HFFc6 (cell line): ENCODE data around the gene PPRC1. TPM values are rescaled to one million over a fixed set of nuclear protein-coding genes. Genes with fewer than 3 reads are reported as not detected.

Experiments
- DNase-seq: peaks from one replicate; pipeline ENCODE4 v3.0.0-alpha.2; 2018
- H3K27ac Mint-ChIP-seq: 2 replicates; pipeline ENCODE4 v1.8.0; 2020; ENCODE audit warnings: mild to moderate bottlenecking, mixed read lengths
- H3K27me3 Mint-ChIP-seq: 2 replicates; pipeline ENCODE4 v1.8.0; 2021; ENCODE audit warnings: mild to moderate bottlenecking, moderate library complexity, mixed read lengths; ENCODE audit not compliant: insufficient read depth
- H3K36me3 Mint-ChIP-seq: 2 replicates; pipeline ENCODE4 v1.8.0; 2021; ENCODE audit warnings: low read depth, mixed read lengths
- H3K4me1 Mint-ChIP-seq: 2 replicates; pipeline ENCODE4 v1.8.0; 2020; ENCODE audit warnings: low read depth, mixed read lengths
- H3K4me3 Mint-ChIP-seq: 2 replicates; pipeline ENCODE4 v1.8.0; 2020; ENCODE audit warnings: mild to moderate bottlenecking, moderate library complexity, mixed read lengths
- H3K9me3 Mint-ChIP-seq: 2 replicates; pipeline ENCODE4 v1.8.0; 2020; ENCODE audit warnings: mild to moderate bottlenecking, mixed read lengths
- total RNA-seq, 6 experiments: library from RNA; stranded (reverse); fragmentation: NEBNext Ultra II Directional; extraction: Animal tissue kit (Norgen Biotek cat#: 25700); gene quantifications; 2 replicates in 1 of 6; 3 replicates in 5 of 6; pipeline ENCODE4 v1.2.3, GENCODE V29; 2021
- TF ChIP-seq, protein P1 (sequence below): fragments of 200-600 bp; sonication (generic); IDR thresholded peaks from 2 replicates; pipeline ENCODE4 v1.5.0; 2021; ENCODE audit warnings: antibody characterized with exemption, mild to moderate bottlenecking

The PPRC1 gene
- total RNA-seq, 6 experiments from 2014 or later = 49.4 to 56.6 (median 53.8) TPM

DNA sequence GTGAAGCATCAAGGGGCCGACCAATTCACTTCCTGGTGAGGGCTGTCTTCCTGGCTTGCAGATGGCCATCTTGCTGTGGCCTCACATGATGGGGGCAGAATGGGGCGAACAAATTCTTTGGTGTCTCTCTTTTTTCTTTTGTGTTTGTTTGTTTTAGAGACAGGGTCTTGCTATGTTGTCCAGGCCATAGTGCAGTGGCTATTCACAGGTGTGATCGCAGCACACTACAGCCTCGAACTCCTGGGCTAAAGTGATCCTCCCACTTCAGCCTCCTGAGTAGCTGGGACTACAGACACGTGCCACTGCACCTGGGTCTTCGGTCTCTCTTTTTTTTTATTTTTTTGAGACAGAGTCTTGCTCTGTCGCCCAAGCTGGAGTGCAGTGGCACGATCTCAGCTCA lies 39.4 kb downstream of the PPRC1 start:
- peaks cover 3% of the 10 kb centered on the region for H3K27me3 Mint-ChIP-seq
- no peak for DNase-seq
- no peaks in the 10 kb centered on the region for H3K9me3 Mint-ChIP-seq
- no peak overlapping the region for H3K4me3 Mint-ChIP-seq
- H3K4me1 Mint-ChIP-seq = peaks cover 23% of the 10 kb centered on the region
- H3K27ac Mint-ChIP-seq = no peak overlapping the region
- no peaks in the 10 kb centered on the region for H3K36me3 Mint-ChIP-seq
- TF ChIP-seq, protein P1, sequence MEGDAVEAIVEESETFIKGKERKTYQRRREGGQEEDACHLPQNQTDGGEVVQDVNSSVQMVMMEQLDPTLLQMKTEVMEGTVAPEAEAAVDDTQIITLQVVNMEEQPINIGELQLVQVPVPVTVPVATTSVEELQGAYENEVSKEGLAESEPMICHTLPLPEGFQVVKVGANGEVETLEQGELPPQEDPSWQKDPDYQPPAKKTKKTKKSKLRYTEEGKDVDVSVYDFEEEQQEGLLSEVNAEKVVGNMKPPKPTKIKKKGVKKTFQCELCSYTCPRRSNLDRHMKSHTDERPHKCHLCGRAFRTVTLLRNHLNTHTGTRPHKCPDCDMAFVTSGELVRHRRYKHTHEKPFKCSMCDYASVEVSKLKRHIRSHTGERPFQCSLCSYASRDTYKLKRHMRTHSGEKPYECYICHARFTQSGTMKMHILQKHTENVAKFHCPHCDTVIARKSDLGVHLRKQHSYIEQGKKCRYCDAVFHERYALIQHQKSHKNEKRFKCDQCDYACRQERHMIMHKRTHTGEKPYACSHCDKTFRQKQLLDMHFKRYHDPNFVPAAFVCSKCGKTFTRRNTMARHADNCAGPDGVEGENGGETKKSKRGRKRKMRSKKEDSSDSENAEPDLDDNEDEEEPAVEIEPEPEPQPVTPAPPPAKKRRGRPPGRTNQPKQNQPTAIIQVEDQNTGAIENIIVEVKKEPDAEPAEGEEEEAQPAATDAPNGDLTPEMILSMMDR = no peak

DNA sequence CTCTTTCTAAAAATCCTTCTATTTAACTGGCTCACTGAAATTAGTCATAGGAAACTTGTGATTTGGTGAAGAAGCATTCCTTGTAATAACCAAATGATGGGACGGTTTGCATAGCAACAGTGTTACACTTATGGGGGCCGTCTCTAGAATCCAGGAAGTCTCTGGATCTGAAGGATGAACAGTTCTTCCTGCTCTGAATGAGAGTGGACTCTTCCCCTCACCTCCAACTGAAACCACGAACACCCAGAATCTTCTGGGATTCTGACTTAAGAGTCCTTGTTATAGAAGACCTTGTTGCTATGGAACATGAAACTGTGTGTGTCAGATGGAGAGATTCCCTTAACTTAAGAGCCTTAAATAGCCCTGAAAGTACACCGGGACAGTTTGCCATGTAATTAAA lies 42.6 kb downstream of the PPRC1 start:
- peaks cover 17% of the 10 kb centered on the region for H3K4me1 Mint-ChIP-seq
- TF ChIP-seq, protein P1 = no peak
- DNase-seq = peak; percentile 71
- no peaks in the 10 kb centered on the region for H3K36me3 Mint-ChIP-seq
- peaks cover 7% of the 10 kb centered on the region for H3K27me3 Mint-ChIP-seq
- H3K4me3 Mint-ChIP-seq = peak overlapping the region; percentile 50
- H3K9me3 Mint-ChIP-seq = no peaks in the 10 kb centered on the region
- H3K27ac Mint-ChIP-seq = peak overlapping the region; percentile 97

DNA sequence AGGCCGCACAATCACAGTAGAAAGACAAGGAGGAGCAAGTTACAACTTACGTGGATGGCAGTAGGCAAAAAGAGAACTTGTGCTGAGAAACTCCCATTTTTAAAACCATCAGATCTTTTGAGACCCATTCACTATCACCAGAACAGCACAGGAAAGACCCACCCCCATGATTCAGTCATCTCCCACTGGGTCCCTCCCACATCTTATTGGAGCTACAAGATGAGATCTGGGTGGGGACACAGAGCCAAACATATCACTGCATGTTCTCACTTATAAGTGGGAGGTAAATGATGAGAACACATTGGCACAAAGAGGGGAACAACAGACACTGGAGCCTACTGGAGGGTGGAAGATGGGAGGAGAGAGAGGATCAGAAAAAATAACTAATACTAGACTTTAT lies 51.8 kb downstream of the PPRC1 start:
- no peaks in the 10 kb centered on the region for H3K4me1 Mint-ChIP-seq
- peaks cover 9% of the 10 kb centered on the region for H3K27me3 Mint-ChIP-seq
- DNase-seq = no peak
- peaks cover 19% of the 10 kb centered on the region for H3K9me3 Mint-ChIP-seq
- TF ChIP-seq, protein P1 = no peak
- H3K27ac Mint-ChIP-seq = no peak overlapping the region
- no peak overlapping the region for H3K4me3 Mint-ChIP-seq
- peaks cover 13% of the 10 kb centered on the region; the same call in 1 of the 2 replicates for H3K36me3 Mint-ChIP-seq

GRCh38 chr10:102185272-102185671 lies 52.4 kb downstream of the PPRC1 start:
- no peak for DNase-seq

DNA sequence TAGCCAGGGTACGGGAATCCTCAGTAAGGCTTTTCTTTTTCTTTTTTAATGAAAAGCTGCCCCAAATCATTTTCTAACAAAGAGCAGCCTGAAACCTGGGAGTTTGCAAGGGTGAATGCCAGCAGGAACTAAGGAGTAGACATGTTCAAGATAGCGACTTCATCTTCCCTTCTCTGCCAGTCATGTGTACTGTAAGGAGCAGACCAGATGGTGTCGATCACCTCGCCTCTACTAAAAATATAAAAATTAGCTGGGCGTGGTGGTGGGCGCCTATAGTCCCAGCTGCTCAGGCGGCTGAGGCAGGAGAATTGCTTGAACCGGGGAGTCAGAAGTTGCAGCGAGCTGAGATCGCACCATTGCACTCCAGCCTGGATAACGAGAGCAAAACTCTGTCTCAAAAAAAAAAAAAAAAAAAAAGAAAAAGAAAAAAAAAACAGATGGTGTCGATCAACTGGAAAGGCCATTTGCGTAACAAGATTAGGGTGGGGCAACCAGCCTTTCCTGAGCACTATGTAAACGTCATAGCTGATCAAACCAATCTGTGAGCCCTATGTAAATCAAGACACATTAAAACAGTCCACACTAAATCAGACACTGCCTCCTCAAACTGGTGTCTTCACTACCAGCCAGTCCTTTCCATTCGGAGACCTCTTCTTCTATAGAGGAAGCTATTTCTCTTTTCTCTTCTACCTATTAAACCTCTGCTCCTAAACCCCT lies 53.1 kb downstream of the PPRC1 start:
- Mint-ChIP-seq H3K27ac (no peak overlapping the region), H3K4me3 (no peak overlapping the region), H3K9me3 (peaks cover 19% of the 10 kb centered on the region), H3K36me3 (peaks cover 13% of the 10 kb centered on the region; the same call in 1 of the 2 replicates), H3K27me3 (peaks cover 9% of the 10 kb centered on the region), H3K4me1 (no peaks in the 10 kb centered on the region)
- DNase-seq = no peak
- TF ChIP-seq, protein P1 = no peak

More at GRCh38 chr10:102185272-102185671, 52.4 kb downstream of the PPRC1 start:
- Mint-ChIP-seq H3K27me3 (peaks cover 9% of the 10 kb centered on the region), H3K4me3 (no peak overlapping the region), H3K27ac (no peak overlapping the region), H3K36me3 (peaks cover 13% of the 10 kb centered on the region; the same call in 1 of the 2 replicates), H3K4me1 (no peaks in the 10 kb centered on the region), H3K9me3 (peaks cover 19% of the 10 kb centered on the region)
- TF ChIP-seq, protein P1 = no peak
